Memory B cell (primary cell): ENCODE results near the gene CAMK2N2.

ENCODE experiments used
- ATAC-seq: fragments of 150-1000 bp; cut with Tn5 transposase; 2 replicates; pipeline ENCODE4 v1.10.0; 2021; ENCODE audit warnings: low read depth, mild to moderate bottlenecking, moderate library complexity
- DNase-seq, 2 donors: peaks; one replicate each; pipeline ENCODE4 v3.0.0; 2022; ENCODE audit warnings: low spot score in 2 of 2
- H3K27ac Mint-ChIP-seq: one replicate; pipeline ENCODE4 v1.8.0; 2022; ENCODE audit warnings: mild to moderate bottlenecking, moderate library complexity, mixed read lengths
- H3K27me3 Mint-ChIP-seq: one replicate; pipeline ENCODE4 v1.8.0; 2022; ENCODE audit warnings: mixed read lengths
- H3K36me3 Mint-ChIP-seq: one replicate; pipeline ENCODE4 v1.8.0; 2022; ENCODE audit warnings: mild to moderate bottlenecking, mixed read lengths
- H3K4me1 Mint-ChIP-seq: one replicate; pipeline ENCODE4 v1.8.0; 2022; ENCODE audit warnings: mixed read lengths
- H3K4me3 Mint-ChIP-seq: one replicate; pipeline ENCODE4 v1.8.0; 2022; ENCODE audit warnings: mild to moderate bottlenecking, moderate library complexity, mixed read lengths
- H3K9me3 Mint-ChIP-seq: one replicate; pipeline ENCODE4 v1.8.0; 2022; ENCODE audit warnings: mixed read lengths

CAMK2N2 gene

GRCh38 chr3:184239708-184240107 lies 21.6 kb downstream of the CAMK2N2 start:
- Mint-ChIP-seq H3K4me3 (no peak overlapping the region), H3K4me1 (peaks cover 3% of the 10 kb centered on the region), H3K27me3 (peaks cover 2% of the 10 kb centered on the region), H3K36me3 (peaks cover 19% of the 10 kb centered on the region), H3K27ac (no peak overlapping the region), H3K9me3 (peaks cover 2% of the 10 kb centered on the region)
- ATAC-seq: no peak
- no peak for DNase-seq

GRCh38 chr3:184239221-184239620 lies 22.1 kb downstream of the CAMK2N2 start:
- DNase-seq (no peak), ATAC-seq (no peak)
- Mint-ChIP-seq H3K4me3 (no peak overlapping the region), H3K36me3 (peaks cover 15% of the 10 kb centered on the region), H3K4me1 (peaks cover 3% of the 10 kb centered on the region), H3K27me3 (peaks cover 2% of the 10 kb centered on the region), H3K27ac (no peak overlapping the region), H3K9me3 (peaks cover 2% of the 10 kb centered on the region)

GRCh38 chr3:184238246-184238818 lies 23.0 kb downstream of the CAMK2N2 start:
- Mint-ChIP-seq H3K4me1 (peaks cover 3% of the 10 kb centered on the region), H3K27ac (no peak overlapping the region), H3K27me3 (peaks cover 2% of the 10 kb centered on the region), H3K9me3 (peaks cover 2% of the 10 kb centered on the region), H3K4me3 (no peak overlapping the region), H3K36me3 (peaks cover 11% of the 10 kb centered on the region)
- ATAC-seq (no peak), DNase-seq (no peak)

- Mint-ChIP-seq H3K4me3 (no peak overlapping the region), H3K9me3 (peaks cover 2% of the 10 kb centered on the region), H3K27ac (no peak overlapping the region), H3K27me3 (peaks cover 5% of the 10 kb centered on the region), H3K4me1 (peaks cover 3% of the 10 kb centered on the region), H3K36me3 (peaks cover 10% of the 10 kb centered on the region)
- DNase-seq (no peak), ATAC-seq (no peak)
Measured at GRCh38 chr3:184237807-184238206, 23.5 kb downstream of the CAMK2N2 start.

- no peak for ATAC-seq
- Mint-ChIP-seq H3K4me3 (no peak overlapping the region), H3K27ac (no peak overlapping the region), H3K4me1 (peaks cover 3% of the 10 kb centered on the region), H3K36me3 (peaks cover 4% of the 10 kb centered on the region), H3K9me3 (peaks cover 2% of the 10 kb centered on the region), H3K27me3 (peaks cover 10% of the 10 kb centered on the region)
- no peak for DNase-seq
Measured at GRCh38 chr3:184237211-184237610, 24.1 kb downstream of the CAMK2N2 start.

GRCh38 chr3:184236636-184237035 lies 24.7 kb downstream of the CAMK2N2 start:
- H3K4me1 Mint-ChIP-seq: peaks cover 3% of the 10 kb centered on the region
- DNase-seq (no peak), ATAC-seq (no peak)
- peaks cover 11% of the 10 kb centered on the region for H3K27me3 Mint-ChIP-seq
- H3K36me3 Mint-ChIP-seq: peaks cover 2% of the 10 kb centered on the region
- no peak overlapping the region for H3K4me3 Mint-ChIP-seq
- no peak overlapping the region for H3K27ac Mint-ChIP-seq
- peaks cover 2% of the 10 kb centered on the region for H3K9me3 Mint-ChIP-seq

GRCh38 chr3:184236033-184236410 lies 25.3 kb downstream of the CAMK2N2 start:
- H3K4me1 Mint-ChIP-seq: peaks cover 6% of the 10 kb centered on the region

GRCh38 chr3:184235381-184236032 lies 25.8 kb downstream of the CAMK2N2 start:
- H3K4me3 Mint-ChIP-seq: no peak overlapping the region
- H3K36me3 Mint-ChIP-seq: peaks cover 2% of the 10 kb centered on the region
- no peak overlapping the region for H3K27ac Mint-ChIP-seq
- peaks cover 8% of the 10 kb centered on the region for H3K4me1 Mint-ChIP-seq
- DNase-seq (no peak), ATAC-seq (no peak)
- peaks cover 2% of the 10 kb centered on the region for H3K9me3 Mint-ChIP-seq
- H3K27me3 Mint-ChIP-seq: peaks cover 18% of the 10 kb centered on the region

More at GRCh38 chr3:184236033-184236410, 25.3 kb downstream of the CAMK2N2 start:
- no peak overlapping the region for H3K4me3 Mint-ChIP-seq
- no peak overlapping the region for H3K27ac Mint-ChIP-seq
- ATAC-seq: no peak
- peaks cover 16% of the 10 kb centered on the region for H3K27me3 Mint-ChIP-seq
- no peak for DNase-seq
- H3K36me3 Mint-ChIP-seq: peaks cover 2% of the 10 kb centered on the region
- H3K9me3 Mint-ChIP-seq: peaks cover 2% of the 10 kb centered on the region

GRCh38 chr3:184234671-184235380 lies 26.5 kb downstream of the CAMK2N2 start:
- peaks cover 18% of the 10 kb centered on the region for H3K27me3 Mint-ChIP-seq
- DNase-seq: no peak

GRCh38 chr3:184234224-184234623 lies 27.1 kb downstream of the CAMK2N2 start:
- H3K27ac Mint-ChIP-seq: no peak overlapping the region
- H3K9me3 Mint-ChIP-seq: peaks cover 2% of the 10 kb centered on the region
- ATAC-seq (no peak), DNase-seq (no peak)
- H3K36me3 Mint-ChIP-seq: peaks cover 2% of the 10 kb centered on the region
- H3K4me1 Mint-ChIP-seq: peaks cover 8% of the 10 kb centered on the region
- H3K4me3 Mint-ChIP-seq: no peak overlapping the region
- H3K27me3 Mint-ChIP-seq: peaks cover 18% of the 10 kb centered on the region

More at GRCh38 chr3:184234671-184235380, 26.5 kb downstream of the CAMK2N2 start:
- no peak overlapping the region for H3K27ac Mint-ChIP-seq
- H3K4me3 Mint-ChIP-seq: no peak overlapping the region
- peaks cover 8% of the 10 kb centered on the region for H3K4me1 Mint-ChIP-seq
- no peak for ATAC-seq
- H3K9me3 Mint-ChIP-seq: peaks cover 2% of the 10 kb centered on the region
- peaks cover 2% of the 10 kb centered on the region for H3K36me3 Mint-ChIP-seq

- DNase-seq: no peak
- Mint-ChIP-seq H3K27me3 (peaks cover 22% of the 10 kb centered on the region), H3K27ac (no peak overlapping the region), H3K4me3 (no peak overlapping the region), H3K9me3 (no peaks in the 10 kb centered on the region), H3K4me1 (peaks cover 12% of the 10 kb centered on the region), H3K36me3 (no peaks in the 10 kb centered on the region)
- no peak for ATAC-seq
Measured at GRCh38 chr3:184233127-184233843, 28.1 kb downstream of the CAMK2N2 start.

GRCh38 chr3:184231671-184232070 lies 29.7 kb downstream of the CAMK2N2 start:
- Mint-ChIP-seq H3K36me3 (no peaks in the 10 kb centered on the region), H3K27me3 (peaks cover 29% of the 10 kb centered on the region), H3K4me3 (peak overlapping the region; percentile 64), H3K27ac (no peak overlapping the region), H3K4me1 (peaks cover 11% of the 10 kb centered on the region), H3K9me3 (no peaks in the 10 kb centered on the region)
- DNase-seq (no peak), ATAC-seq (no peak)

GRCh38 chr3:184230603-184231528 lies 30.5 kb downstream of the CAMK2N2 start:
- no peak overlapping the region for H3K27ac Mint-ChIP-seq
- H3K36me3 Mint-ChIP-seq: no peaks in the 10 kb centered on the region
- peak overlapping the region; percentile 64 for H3K4me3 Mint-ChIP-seq
- peaks cover 11% of the 10 kb centered on the region for H3K4me1 Mint-ChIP-seq
- DNase-seq: no peak
- peaks cover 29% of the 10 kb centered on the region for H3K27me3 Mint-ChIP-seq
- no peaks in the 10 kb centered on the region for H3K9me3 Mint-ChIP-seq
- no peak for ATAC-seq
